HG02840 (cell line): ENCODE results near the gene BTD.

ENCODE experiments used
- ATAC-seq: cut with Tn5 transposase; IDR thresholded peaks from one replicate; pipeline ENCODE4 v1.9.1; 2021; ENCODE audit warnings: mild to moderate bottlenecking, moderate library complexity, moderate number of reproducible peaks; ENCODE audit not compliant: unreplicated experiment, low FRiP score

Gene BTD

GRCh38 chr3:15659254-15659975 is 57.9 kb downstream of the BTD start:
- ATAC-seq, result no peak

GRCh38 chr3:15660055-15660935 is 58.8 kb downstream of the BTD start:
- ATAC-seq, result no peak

- no peak for ATAC-seq
These were observed 62.6 kb downstream of the BTD start for GRCh38 chr3:15664144-15664543.

GRCh38 chr3:15665510-15666150 is 64.1 kb downstream of the BTD start:
- ATAC-seq, result no peak

DNA sequence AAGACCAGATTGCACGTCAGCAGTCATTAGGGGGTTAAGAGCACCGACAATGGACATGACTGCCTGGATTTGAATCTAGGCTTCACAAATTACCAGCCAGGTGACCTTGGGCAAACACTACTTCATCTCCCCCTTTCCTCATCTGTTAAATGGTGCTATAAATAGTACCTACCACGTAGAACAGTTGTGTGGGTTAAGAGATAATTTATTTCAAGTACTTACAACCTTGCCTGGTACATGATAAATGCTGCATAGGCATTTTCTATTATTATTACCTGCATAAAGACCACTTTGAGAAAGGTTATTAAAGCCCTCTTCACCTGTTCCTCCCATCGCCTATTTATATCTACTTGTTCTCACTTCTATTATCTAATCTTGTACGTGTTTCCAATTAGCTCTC is 64.7 kb downstream of the BTD start:
- ATAC-seq, result no peak

DNA sequence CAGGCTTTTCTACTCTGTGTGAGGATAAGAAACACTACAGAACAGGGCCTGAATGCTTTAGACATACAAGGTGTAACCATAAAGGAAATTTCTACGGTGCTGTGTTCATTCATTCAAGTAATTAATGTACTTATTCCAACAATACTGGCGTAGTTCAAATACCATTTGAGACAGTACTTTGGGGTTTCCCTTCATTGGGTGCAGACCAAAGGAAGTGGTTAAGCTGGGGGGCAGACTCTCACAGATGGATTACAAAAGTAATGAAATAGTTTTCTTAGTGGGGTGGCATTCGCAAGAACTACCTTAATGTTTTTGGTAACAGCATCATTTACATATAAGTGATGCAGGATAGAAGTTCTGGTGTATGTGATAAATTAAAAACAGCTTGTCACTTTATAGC is 65.9 kb downstream of the BTD start:
- no peak for ATAC-seq

DNA sequence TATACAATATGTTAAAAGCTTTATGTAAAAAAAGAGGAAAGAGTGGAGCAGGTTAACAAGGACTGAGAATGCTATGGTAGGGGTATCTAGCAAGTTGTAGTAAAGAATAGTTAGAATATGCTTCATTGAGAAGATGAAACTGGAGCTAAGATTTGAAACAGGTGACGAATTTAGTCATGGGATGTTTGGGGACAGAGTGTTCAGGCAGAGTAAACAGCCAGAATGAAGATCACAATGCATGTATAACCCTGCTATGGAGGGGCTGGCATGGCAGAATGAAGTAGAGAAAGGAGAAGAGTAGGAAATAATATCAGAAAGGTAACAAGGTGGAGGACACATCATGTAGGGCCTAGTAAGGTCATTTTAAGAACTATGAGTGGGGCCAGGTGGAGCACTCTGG is 72.0 kb downstream of the BTD start:
- no peak for ATAC-seq

- ATAC-seq, result no peak
These were observed 74.7 kb downstream of the BTD start for GRCh38 chr3:15676259-15676658.

DNA sequence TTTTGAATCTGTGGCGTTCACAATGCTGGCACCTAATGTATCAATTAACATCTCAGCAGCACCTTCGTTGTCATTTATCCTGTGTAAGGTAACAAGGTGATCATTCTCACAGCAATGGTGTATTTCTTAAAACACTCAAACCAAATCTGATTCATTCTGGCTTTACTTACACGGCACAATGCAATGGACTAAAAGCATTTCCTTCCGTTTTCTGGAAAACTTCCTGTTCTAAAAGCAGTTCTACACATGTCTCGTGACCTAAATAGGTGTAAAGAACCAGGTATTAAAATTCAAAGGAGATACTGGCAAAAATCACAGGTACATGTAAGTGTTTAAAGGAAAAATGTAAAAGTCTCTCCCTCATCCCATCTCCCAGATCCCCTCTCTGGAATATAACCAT is 77.8 kb downstream of the BTD start:
- no peak for ATAC-seq

- ATAC-seq, result no peak
These were observed 80.1 kb downstream of the BTD start for GRCh38 chr3:15681668-15682067.

DNA sequence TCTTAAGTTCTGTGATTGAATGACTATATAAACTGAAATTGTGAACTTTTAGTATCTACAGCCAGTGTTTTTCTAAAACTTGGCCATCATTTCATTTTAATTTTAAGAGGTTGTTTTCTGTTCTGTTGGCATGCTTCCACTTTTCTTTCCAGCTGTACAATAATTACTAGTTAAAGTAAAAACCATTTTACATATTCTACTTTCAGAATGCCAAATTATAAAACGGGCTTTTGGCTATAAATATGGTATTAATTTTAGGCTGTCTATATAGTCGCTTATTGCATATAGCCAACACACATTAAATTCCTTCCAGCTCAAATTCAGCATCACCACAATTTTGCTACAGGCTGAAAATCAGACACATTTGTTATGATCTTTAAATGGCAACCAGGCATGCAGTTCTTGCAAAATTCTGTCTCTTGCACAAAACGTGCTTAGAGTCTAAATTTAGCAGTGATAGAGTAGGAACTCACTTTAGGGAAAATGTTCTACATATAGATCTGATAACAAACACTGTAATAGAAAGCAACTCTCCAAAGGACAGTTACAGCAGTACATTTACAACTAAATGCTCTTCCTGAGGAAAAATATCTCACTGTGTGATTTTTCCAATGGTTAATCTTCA is 81.1 kb downstream of the BTD start:
- ATAC-seq, result no peak

GRCh38 chr3:15683253-15683652 is 81.7 kb downstream of the BTD start:
- no peak for ATAC-seq

DNA sequence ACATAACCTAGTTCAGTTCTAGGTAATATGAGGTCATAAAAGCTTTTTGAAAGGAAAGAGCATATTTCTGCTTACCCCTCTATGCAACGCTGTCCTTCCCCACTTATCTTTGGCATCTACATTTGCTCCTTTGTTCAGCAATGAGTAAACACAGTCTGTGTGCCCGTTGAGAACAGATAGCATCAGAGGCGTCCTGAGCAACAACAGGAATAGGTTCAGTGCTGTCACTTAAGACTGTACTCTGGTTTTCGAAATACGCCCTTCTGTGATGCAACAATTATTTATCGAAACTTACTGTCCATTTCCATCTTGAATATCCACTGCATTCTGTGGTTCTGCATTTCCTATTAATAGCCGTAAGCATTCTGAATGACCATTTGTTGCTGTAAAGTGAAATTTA is 84.4 kb downstream of the BTD start:
- no peak for ATAC-seq

DNA sequence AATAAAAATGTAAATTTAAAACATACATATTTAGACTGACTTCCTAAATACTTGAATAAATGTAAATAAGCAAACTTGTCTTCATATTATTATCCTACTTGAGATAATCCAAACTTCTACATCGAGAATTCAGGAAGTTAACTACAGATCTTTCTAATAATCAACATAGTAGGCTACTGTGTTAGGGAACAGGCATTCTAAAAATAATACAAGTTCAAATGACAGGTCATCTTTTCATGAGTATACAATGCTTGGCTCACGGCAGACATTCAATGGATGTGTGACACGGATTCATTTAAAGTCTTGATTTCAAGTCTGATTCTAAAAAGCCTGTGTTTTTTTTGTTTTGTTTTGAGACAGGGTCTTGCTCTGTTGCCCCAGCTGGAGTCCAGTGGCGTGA is 88.7 kb downstream of the BTD start:
- no peak for ATAC-seq

DNA sequence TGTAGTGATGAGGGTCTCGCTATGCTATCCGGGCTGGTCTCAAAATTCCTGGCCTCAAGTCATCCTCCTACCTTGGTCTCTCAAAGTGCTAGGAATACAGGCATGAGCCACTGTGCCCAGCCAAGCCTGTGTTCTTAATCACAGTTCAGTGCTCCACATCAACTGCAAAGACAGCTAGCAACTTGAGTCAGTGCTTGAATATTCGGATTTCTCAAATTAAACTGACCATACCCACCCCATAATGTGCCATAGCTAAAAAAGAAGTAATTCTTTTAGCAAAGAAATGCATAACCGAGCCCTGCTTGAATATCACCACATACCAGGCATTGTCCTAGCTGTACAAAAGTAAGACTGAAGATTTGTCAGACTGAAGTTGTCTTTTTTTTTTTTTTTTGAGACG is 89.2 kb downstream of the BTD start:
- no peak for ATAC-seq

DNA sequence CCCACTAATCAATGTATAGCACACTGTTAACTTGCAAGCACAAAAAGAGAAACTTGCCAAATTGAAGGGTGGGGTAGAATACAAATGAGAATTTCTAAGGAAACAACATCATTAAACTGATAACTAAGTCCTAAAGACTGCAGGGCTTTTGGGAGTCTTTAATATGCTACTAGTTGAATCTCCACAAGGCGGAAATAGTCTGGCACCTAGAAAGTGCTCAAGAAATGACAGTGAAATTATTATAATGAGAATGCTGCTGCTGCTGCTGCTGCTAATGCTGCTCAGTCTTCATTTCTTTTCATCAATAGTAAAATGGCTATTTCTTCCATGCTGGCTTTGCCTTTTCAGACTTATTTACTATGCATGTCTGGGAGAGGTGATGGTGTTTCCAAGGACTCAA is 91.8 kb downstream of the BTD start:
- ATAC-seq, result no peak

GRCh38 chr3:15694628-15695027 is 93.1 kb downstream of the BTD start:
- ATAC-seq, result no peak
